GM12891 (cell line): Measurements from ENCODE around the gene MYCBPAP.

ENCODE experiments used
- PAX5 ChIP-seq: IDR thresholded peaks from 2 replicates; pipeline ENCODE4 v1.6.1; 2011; ENCODE audit warnings: low read length, moderate library complexity, mild to moderate bottlenecking; ENCODE audit not compliant: insufficient read depth, severe bottlenecking
- POLR2A ChIP-seq: IDR thresholded peaks from 2 replicates; pipeline ENCODE4 v1.6.1; 2011; ENCODE audit warnings: low read depth, low read length, control low read depth
- POLR2AphosphoS5 ChIP-seq: IDR thresholded peaks from 2 replicates; pipeline ENCODE4 v1.6.1; 2011; ENCODE audit warnings: low read depth, low read length, control low read depth
- SPI1 ChIP-seq: IDR thresholded peaks from 2 replicates; pipeline ENCODE4 v1.6.1; 2011; ENCODE audit warnings: low read depth, low read length, control low read depth
- TAF1 ChIP-seq: IDR thresholded peaks from 2 replicates; pipeline ENCODE4 v1.6.1; 2011; ENCODE audit warnings: low read depth, low read length, control low read depth

- TF ChIP-seq POLR2A, result no peak
- TF ChIP-seq POLR2AphosphoS5, result no peak
- TF ChIP-seq PAX5, result no peak
- TF ChIP-seq TAF1, result no peak
- TF ChIP-seq SPI1, result no peak
Observed at GRCh38 chr17:50562242-50563091, 54.2 kb downstream of the MYCBPAP start.
